ENCODE data around the gene ATP2B1.
"Not testable (repeated sequence)": the region's sequence is repeated elsewhere in the genome, so short reads cannot be mapped to it uniquely, and the experiment has no call there.

ATP2B1 gene

DNA sequence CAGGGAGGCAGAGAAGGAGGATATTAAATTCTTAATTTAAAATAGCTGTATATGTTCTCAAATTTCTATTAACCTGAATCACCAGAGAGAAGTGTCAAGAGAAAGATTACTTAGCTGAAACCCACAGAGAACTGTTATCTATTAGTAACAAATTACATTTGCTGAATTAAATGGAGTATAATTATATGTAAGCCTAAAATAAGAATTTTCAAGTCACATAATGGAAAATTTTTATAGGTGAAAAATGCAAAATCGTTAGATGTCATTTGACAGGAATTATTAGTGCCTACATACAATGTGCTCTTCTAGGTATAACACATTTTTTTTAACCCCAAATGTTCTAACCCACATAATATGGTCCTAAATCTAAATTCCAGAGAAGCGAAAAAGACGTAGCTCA, 4.1 kb upstream of the ATP2B1 start:
- DNase-seq: no peak

DNA sequence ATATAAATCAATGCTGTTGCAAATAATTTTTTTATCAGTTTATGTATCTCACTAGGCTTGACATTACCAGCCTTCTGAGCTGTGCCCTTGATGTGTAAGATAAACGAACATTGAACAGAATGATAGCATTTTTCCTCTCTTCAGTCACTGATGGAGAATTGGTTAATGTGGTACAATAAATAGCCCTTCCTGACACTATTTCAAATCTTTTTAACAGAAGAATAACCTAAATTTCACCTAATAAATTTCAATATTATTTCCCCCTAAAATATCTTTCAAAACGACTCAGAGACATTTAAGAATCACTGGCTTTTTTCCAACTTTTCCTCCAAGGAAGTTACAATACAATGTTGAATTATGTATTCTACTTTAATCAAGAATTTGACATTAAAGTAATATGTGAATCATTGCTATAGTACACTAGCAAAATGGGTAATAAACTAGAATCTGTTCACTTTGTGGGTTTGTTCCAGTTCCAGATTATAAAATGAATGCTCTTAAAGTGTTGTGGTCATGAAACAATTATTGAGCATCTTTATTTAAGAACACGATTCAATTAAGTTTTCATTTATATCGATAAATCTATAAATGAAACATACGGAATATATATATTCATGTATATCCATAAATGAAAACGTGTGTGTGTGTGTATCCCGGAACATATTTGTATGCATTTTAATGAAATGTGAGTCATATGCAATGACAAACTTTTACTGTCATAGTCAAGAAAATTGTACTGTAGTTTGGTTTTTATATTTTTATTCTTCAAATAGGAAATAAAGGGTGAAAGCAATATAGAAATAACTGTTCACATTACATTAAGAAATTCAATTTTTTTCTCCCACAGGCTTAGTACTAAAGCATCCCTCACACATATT, 2.5 kb upstream of the ATP2B1 start:
- no peak for DNase-seq

DNA sequence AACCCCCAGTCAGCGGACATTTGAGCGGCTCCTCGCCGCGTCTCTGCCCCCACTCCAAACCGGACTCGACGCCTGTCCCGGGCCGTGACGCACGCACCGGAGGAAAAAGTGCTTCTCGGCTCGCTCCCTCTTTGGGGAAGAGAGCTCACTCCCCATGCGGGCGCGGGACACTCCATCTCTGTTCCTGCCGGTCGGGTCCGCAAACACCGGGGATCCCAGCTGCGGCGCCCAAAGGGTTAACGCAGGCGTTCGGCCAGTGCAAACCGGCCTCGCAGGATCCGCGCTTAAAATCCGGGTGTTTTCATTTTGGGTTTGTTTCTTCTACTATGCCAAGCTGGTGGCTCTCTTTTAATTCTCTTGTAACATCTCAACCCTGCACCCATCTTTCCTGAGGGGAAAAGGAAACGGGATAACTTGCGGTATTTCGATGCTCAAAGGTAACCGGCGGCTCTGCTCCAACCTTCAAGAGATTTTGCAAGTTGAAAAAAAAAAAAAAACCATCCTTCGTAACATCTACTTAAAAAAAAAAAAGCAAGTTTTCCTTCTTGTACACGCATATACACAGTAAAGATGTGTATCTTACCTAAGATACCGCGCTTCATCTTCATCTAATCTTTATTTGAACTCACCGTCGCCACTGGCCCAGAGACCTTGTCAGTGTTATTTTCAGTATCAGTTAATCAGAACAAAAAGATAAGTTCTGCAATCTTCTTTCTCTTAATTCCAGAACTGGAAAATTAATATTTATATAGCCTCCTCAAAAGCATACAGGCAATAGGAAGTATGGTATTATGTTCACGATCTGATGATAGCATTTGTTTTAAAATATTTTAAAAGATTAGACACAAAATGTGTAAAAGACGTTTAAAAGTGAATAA, 1.6 kb upstream of the ATP2B1 start:
- DNase-seq: peak; percentile 25

DNA sequence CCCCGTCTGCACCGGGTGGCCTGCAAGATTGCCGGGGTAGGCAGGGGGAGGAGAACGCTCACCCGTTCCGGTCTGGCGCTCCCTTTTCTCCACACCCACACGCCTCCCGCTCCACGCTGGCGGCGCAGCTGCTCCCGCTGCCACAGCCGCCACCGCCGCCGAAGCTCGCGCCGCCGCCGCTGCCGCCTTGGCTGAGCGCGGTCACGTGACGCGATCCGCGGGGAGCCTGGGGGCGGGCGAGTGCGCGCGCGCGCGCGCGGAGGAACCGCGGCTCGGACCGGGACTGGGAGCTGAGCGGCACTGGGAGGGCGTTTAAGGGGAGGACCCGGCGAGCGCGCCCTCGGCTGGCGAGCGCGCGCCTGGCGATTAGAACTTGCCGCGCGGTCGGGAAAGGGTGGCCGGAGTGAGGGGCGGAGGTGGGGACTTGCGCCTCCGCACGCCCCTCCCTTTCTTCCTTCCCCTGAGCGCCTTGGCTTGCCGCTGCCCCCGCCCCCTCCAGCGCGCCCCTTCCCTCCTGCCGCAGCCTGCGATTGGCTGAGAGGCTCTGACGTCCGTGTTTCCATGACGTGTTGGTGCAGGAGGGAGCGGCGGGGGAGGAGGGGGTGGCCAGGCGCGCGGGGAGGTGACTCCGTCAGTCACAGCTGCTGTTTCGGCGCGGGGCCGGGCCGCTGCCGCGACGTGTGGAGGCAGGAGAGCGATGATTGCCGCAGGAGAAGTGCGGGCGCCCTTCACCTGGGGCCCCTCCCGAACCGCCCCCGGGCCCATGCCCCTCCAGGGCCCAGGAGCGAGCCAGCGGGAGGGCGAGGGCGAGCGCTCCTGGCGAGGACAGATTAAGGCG, 738 bp upstream of the ATP2B1 start:
- DNase-seq: peak; percentile 98

DNA sequence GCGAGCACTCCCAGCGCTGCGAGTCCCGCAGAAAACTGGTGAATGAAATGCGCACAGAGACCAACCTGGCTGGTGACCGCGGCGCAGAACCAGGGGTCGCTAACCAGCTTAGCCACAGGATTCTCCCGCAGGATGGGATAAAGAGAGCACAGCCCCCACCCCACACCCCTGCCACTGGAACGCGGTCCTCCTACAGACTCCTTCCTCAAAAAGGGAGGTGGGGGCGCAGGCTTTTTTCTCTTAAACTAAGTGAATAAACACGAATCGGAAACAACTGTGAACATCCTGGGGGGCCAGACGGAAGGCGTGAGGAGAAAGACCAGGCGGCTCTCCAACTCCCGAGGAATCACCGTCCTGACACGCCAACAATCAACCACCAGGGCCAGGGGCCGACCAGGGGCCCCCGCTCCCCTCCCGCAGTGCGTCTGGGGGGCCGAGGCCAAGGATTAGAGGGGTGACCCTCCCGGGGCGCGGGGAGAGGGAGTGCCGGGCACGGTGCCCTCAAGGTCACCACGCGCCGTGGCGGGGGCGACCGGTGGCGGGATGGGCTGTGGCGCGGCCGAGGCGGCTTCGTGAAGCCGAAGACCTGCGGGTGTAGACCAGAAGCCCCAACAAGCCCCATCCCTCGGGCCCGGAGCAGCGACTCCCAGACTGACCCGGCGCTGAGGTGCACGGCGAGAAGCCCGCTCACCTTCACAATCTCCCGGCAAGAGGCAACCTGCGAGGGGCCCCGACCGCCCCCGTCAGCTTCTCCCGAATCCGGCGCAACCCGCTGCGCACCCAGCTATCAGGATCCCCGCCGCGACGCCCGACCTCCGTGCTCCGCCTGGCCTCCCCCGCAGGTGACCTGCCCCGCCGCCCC, 704 bp downstream of the ATP2B1 start:
- DNase-seq: peak; percentile 8

DNA sequence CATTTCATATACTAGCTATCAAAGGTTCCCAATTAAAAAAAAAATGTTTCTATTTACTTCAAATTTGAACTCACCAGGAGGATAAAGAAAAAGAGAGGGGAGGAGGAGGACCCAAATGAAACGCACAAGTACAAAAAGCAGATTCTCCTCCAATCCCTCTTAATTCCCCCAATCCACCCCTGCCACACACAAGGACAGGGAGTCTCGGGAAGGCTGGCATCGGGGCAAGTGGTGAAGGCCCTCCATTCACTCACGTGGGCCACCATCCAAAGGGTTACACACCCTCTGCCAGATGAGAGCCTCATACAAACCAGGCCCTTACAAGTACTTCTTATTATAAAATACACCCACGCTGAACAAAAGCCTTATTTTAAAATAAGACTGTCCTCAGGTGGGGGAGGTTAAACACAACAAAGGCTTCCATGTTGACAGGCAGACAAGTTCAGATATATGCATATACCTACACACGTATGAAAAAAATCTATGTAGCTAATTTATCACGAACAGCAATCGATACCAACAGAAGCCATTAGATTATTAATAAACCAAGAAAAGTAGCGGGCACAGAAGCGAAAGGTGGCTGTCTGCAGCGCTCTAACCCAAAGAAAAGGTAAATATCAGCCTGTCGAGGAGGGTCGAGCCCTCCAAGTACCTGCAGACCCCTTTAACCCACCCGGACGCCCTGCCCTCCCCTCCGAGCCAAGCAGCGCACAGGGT, 1.5 kb downstream of the ATP2B1 start:
- peak; percentile 22 for DNase-seq

DNA sequence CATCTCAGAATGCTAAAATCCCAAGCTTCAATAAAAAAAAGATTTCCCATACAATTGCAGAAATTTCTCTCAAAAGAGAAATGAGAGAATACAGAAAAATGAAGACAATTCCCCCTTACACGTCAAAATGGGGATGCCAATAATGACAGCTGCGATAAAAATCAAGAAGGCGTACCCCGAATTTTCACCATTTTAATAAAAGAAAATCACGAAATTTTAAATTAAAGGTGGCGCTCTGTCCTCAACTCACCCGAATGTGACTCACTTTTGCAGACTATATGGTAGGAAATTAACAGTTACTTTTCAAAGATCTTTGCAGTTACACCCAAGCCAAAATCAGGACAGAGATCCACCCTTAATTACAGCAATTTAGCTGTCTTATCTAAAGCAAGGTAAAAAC, 2.1 kb downstream of the ATP2B1 start:
- no peak for DNase-seq

DNA sequence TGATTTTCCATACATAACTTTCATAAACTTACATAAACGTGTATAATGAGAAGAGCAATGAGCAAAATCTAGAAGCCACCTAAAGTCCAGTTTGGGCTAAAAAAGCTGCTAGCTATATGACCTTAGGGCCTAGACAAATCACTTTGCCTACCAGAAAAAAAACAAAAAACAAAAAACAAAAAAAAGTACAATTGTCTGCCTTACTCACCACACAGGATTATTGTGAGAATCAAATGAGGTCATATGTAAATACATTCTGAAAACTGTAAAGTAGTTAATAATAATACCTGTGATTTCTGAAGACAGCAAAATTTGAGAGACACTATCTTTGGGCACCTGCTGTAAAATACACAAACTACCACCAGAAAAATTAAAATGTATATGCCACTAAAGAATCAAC, 4.2 kb downstream of the ATP2B1 start:
- no peak for DNase-seq

DNA sequence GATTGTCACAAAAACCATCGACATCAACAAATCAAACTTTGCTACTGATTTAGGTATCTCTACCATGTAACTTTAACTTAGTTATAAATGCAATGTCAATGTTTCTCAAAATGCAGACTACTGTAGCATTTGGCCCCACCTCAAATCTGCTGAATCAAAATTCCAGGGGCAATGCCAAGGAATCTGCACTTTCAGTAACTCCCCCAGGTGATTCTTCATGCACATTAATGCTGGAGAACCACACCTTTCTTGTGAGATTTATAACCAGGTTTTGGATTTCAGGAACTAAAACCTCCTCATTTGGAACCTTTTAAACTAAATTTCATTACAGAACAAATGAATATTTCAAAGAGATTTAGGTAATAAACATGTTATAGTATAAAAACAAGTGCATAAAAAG, 4.9 kb downstream of the ATP2B1 start:
- no peak for DNase-seq

DNA sequence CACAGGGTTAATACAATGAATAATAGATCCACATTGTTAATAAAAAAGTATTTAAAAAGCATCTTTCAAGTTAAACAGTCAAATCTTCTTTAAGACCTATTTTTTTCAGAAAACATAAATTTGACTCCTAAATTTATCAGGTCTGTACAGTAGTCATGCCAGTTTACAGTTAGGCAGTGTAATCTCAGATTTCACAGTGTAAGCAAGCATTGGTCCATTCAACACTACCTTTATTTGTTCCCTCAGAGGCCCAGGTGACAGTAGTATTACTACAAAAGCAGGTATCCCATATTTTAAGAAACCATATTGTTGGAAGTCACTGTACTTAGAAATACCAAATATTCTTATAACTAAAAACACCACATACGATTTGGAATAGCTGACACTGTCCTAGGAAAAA, 6.1 kb downstream of the ATP2B1 start:
- no peak for DNase-seq

DNA sequence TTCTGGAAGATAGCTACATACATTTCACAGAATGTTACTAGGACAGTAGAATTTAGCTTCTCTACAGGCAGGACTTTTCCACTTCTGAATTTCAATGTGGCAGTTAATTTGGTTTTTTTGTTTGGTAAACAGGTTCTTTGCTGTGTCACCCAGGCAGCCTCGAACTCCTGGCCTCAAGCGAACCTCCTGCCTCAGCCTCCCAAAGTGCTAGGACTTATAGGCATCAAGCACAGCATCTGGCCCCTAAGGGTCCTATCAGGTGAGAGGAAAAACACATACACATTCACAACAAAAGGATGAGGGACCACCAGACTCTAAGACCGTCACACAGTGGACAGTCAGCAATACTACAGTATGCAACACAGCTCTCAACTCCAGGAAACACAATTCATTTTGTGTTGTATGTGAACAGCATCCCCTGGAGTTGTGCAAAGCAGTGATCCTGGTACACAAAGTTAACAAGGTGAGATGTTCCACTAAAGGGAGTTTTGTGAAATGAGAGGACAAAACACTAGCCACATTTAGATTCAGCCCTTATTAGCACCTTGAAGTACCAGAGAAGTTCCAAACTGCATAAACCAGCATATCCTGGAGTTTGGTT, 6.9 kb downstream of the ATP2B1 start:
- no peak for DNase-seq

DNA sequence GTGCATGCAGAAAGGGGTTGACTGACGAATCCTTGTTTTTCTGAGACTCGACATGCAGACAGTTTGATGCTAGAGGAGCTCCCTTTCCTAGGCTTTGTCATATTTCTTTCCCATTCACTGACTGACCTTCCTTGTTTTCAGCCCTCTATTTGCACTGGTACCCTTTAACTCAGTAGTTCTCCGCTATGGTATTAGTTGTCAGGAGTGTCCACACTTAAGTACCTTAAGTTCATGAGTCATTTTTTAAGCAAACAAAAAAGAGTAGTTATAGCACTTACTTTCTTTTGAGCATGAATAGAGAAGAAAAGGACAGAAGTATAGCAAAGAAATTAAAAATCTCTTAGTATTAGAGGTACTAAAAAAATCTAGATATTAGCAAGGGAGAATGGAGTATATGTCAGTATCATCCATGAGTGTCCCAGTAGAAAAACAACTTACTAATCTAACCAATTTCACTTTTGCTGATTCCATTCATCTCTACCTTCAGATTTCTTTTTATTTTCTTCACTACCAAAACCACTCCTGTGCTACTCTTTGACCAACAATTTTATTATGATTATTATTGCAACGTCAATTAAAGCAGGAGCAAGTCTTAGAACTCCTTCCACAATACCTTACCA, 8.3 kb downstream of the ATP2B1 start:
- DNase-seq: no peak

DNA sequence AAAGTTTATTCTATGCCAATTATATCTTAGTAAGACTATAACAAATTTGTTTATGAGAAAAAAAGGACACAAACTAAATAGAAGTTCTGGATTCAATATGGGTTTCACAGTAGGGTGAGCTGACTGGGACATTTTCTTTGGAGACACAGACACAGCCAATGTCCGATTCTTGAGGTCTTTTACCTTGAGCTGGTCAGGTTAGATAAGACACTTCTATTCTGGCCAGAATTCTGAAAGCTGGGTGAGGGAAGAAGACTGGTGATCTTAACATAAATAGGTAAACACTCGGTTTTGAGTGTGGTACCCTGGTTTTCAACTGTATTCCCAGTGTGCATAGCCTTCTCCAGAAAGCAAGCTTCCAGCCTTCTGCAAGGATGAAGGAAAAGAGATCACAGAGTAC, 10.0 kb downstream of the ATP2B1 start:
- DNase-seq: no peak

DNA sequence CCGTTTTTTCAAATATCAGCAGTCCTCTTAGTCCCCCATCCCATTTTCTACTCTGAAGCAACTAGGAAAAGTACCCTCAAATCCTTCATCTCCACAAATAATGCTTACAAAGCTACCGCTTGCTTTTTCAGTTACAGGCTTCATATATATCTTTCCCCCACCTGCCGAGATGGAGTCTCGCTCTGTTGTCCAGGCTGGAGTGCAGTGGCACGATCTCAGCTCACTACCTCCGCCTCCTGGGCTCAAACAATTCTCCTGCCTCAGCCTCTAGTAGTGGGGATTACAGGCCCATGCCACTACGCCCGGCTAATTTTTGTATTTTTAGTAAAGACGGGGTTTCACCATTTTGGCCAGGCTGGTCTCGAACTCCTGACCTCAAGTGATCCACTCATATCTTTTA, 10.9 kb downstream of the ATP2B1 start:
- DNase-seq: not testable (repeated sequence)

DNA sequence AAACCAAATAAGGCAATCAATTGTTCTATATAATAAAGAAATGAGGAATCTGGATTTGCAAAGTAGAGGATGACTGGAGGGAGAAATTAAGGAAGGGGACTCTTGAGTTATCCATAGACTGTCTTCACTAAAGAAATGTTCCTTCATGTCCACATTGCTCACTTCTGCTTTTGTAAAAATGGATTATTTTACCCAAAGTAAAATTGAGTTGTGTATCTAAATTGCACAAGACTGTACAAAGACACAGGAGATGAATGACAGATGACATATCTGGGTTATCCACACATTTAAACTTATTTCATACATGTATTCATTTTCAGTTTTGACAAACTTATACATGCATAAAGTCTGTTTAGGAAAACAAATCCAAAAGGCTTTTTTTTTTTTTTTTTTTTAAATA, 11.3 kb downstream of the ATP2B1 start:
- DNase-seq: no peak

DNA sequence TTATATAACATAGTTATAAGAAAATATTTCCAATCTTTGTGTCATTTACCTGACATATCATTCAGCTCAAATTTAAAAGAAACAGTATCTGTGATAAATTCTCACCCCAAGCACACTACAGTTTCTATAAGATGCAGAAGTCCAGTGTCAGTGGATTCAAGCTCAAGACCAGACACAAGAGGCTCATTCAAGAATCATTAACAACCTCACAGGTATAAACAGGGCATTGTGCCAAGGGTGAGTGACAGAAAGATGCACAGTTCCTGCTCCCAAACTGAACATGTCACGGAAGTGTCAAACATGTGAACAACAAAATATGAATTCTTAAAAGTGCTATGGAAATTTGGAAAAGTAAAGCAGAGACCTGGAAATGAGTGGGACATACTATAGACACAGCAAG, 12.8 kb downstream of the ATP2B1 start:
- DNase-seq: no peak

DNA sequence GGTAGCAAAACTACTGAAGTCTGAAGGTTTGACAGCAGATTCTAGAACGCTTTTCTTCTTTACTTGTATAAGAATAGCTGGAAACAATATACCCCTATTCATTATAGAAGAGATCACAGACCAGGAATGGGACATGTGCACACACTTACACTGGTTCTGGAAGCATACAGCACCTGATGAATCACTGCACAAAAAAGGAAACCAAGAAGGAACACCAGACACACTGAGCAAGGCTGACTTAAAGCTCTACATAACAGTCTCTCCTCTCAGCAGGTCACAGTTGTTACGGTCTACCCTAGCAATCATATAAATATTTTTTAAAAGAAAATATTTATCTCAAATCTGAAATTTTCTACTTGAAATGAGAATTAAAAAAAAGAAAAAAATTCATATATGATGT, 13.5 kb downstream of the ATP2B1 start:
- DNase-seq: no peak

DNA sequence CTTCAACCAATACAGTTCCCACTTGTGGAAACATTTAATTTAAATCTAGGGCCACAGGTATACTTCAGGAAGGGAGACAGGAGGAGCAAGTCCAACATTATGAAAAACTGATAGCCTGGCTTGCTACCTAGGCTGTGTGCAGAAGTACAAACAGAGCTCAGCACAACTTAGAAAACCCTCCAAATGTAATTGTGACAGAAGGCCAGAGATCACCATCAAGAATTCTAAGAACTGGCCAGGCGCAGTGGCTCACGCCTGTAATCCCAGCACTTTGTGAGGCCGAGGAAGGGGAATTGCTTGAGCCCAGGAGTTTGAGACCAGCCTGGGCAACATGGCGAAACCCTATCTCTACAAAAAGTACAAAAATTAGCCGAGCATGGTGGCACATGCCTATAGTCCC, 14.1 kb downstream of the ATP2B1 start:
- DNase-seq: no peak

DNA sequence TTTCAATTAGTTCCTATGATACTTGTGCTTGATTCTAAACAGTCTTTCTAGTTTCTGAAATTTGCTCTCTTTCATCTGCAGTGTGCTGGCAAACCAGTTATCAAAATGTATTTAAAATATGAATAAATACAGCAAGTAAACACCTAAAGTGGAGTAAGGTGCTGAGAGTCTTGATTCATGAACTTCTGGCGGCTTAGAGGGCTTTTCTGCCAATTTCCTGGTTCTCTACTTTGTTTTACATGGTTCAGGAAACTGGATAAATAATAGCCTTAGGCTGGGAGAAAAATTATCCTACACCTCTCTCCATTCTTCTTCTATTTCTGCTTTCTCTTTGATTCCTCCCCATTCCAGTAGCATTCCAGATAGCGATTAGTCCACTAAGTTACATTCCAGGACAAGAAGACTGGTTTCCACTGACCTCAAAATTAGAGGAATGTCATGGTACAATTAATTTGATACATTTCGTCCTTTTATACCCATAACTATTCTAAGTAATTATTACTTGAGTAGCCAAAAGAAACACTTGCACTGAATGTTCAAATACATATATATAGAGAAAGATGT, 14.9 kb downstream of the ATP2B1 start:
- no peak for DNase-seq

DNA sequence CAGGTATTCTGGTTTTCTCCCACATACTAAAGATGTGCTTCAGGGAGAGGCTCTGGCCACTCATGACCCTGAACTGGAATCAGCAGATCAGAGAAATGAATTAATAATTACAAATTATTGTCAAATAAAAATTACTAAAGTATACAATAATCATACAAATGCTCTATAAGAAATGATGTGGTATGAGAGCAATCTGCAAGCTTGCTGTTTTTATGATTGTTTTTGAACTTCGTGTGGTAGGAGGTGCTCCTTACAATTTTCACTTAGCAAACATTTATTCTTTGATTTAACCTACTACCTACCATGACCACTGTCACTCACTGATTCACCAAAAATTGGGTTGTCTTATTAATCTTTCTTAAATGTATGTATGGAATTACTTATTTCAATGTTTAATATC, 16.2 kb downstream of the ATP2B1 start:
- DNase-seq: no peak

Measured in central memory CD4-positive, alpha-beta T cell (primary cell).